Measurements from ENCODE around the gene BDNF. TPM values are rescaled to one million over a fixed set of nuclear protein-coding genes. Genes with fewer than 3 reads are reported as not detected.

The BDNF gene
- total RNA-seq, 1 donor from 2014 or later: 0.10 TPM

GRCh38 chr11:27608951-27609350, 91.3 kb downstream of the BDNF start:
- TF ChIP-seq CTCF (IDR thresholded peaks at IDR 0.05; ENCODE audit: unreplicated experiment): no peak

GRCh38 chr11:27605422-27605821, 94.8 kb downstream of the BDNF start:
- TF ChIP-seq CTCF (IDR thresholded peaks at IDR 0.05; ENCODE audit: unreplicated experiment): no peak
- Mint-ChIP-seq H3K36me3 (ENCODE audit: low read depth, unreplicated experiment) (no peaks in the 10 kb centered on the region), H3K27ac (ENCODE audit: unreplicated experiment) (no peak overlapping the region), H3K27me3 (ENCODE audit: unreplicated experiment) (no peaks in the 10 kb centered on the region), H3K4me1 (ENCODE audit: unreplicated experiment) (no peaks in the 10 kb centered on the region), H3K9me3 (ENCODE audit: unreplicated experiment) (no peaks in the 10 kb centered on the region), H3K4me3 (ENCODE audit: unreplicated experiment) (no peak overlapping the region)
- no peak for DNase-seq (ENCODE audit: low spot score)

More at GRCh38 chr11:27608951-27609350, 91.3 kb downstream of the BDNF start:
- H3K36me3 Mint-ChIP-seq (ENCODE audit: low read depth, unreplicated experiment): no peaks in the 10 kb centered on the region
- no peaks in the 10 kb centered on the region for H3K9me3 Mint-ChIP-seq (ENCODE audit: unreplicated experiment)
- DNase-seq (ENCODE audit: low spot score): no peak
- no peaks in the 10 kb centered on the region for H3K4me1 Mint-ChIP-seq (ENCODE audit: unreplicated experiment)
- no peaks in the 10 kb centered on the region for H3K27me3 Mint-ChIP-seq (ENCODE audit: unreplicated experiment)
- H3K4me3 Mint-ChIP-seq (ENCODE audit: unreplicated experiment): no peak overlapping the region
- H3K27ac Mint-ChIP-seq (ENCODE audit: unreplicated experiment): no peak overlapping the region

Other genes with a start within 250 kb of the BDNF start
- 10.8 TPM for gene LGR4, start 227.7 kb downstream of the BDNF start, total RNA-seq (ENCODE audit: unreplicated experiment)
- 17.0 TPM for gene LIN7C, start 193.7 kb downstream of the BDNF start, total RNA-seq (ENCODE audit: unreplicated experiment)